ENCODE measurements around the gene MYCN. TPM values are rescaled to one million over a fixed set of nuclear protein-coding genes. Genes with fewer than 3 reads are reported as not detected.

The MYCN gene
- total and polyA plus RNA-seq, 2 of the 13 experiments (the other 11 are each of a cell fraction or from before 2014, with no cell fraction given): not detected

GRCh38 chr2:15923597-15923996, 16.8 kb upstream of the MYCN start:
- no TSS peak for BruUV-seq (replicated peaks)
- intact Hi-C loops (cut with micrococcal nuclease; ENCODE audit: unreplicated experiment): no loop called here
- WGBS (ENCODE audit: low lambda C conversion rate): 10% methylated on average over 4 of the region's 4 CpGs

DNA sequence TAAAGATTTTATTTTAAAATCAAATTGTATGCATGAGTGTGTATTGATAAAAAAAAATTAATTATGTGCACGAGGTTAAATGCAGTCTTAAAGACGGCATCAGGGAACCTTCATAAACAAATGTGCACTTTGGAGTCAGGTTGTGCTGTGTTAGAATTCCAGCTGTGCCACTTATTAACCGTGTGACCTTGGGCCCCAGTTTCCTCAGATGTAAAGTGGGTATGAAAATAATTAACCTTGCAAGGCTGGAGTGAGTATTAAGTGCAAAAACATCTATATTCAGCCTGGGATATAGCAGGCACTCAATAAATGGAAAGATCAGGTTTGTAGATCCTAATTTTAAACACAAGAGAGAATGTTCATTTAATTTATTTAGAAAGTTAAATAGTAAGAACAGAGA, 14.5 kb upstream of the MYCN start:
- H3K79me2 ChIP-seq (ENCODE audit: insufficient read depth, low read length): no peaks in the 10 kb centered on the region
- no TSS peak for BruUV-seq (replicated peaks)
- H3K9ac ChIP-seq (ENCODE audit: insufficient read depth, low read depth, low read length): no peak overlapping the region
- no peak overlapping the region for H3K4me2 ChIP-seq (ENCODE audit: low read depth, low read length)
- no peaks in the 10 kb centered on the region; a peak in 1 of 5 replicates for H3K27me3 ChIP-seq (ENCODE audit: control insufficient read depth in 1 of 2, insufficient read depth in 2 of 2, low read length in 2 of 2)
- H3K9me3 ChIP-seq (ENCODE audit: low read length): no peaks in the 10 kb centered on the region
- ChIA-PET POLR2A (no interaction called here), CTCF (ENCODE audit: low intra/inter-chr PET ratio, low total read pairs) (no interaction called here)
- peak; percentile 77 for TF ChIP-seq ZNF629 (CRISPR knock-in tag; conservative IDR thresholded peaks at IDR 0.05)
- TF ChIP-seq, protein P1, sequence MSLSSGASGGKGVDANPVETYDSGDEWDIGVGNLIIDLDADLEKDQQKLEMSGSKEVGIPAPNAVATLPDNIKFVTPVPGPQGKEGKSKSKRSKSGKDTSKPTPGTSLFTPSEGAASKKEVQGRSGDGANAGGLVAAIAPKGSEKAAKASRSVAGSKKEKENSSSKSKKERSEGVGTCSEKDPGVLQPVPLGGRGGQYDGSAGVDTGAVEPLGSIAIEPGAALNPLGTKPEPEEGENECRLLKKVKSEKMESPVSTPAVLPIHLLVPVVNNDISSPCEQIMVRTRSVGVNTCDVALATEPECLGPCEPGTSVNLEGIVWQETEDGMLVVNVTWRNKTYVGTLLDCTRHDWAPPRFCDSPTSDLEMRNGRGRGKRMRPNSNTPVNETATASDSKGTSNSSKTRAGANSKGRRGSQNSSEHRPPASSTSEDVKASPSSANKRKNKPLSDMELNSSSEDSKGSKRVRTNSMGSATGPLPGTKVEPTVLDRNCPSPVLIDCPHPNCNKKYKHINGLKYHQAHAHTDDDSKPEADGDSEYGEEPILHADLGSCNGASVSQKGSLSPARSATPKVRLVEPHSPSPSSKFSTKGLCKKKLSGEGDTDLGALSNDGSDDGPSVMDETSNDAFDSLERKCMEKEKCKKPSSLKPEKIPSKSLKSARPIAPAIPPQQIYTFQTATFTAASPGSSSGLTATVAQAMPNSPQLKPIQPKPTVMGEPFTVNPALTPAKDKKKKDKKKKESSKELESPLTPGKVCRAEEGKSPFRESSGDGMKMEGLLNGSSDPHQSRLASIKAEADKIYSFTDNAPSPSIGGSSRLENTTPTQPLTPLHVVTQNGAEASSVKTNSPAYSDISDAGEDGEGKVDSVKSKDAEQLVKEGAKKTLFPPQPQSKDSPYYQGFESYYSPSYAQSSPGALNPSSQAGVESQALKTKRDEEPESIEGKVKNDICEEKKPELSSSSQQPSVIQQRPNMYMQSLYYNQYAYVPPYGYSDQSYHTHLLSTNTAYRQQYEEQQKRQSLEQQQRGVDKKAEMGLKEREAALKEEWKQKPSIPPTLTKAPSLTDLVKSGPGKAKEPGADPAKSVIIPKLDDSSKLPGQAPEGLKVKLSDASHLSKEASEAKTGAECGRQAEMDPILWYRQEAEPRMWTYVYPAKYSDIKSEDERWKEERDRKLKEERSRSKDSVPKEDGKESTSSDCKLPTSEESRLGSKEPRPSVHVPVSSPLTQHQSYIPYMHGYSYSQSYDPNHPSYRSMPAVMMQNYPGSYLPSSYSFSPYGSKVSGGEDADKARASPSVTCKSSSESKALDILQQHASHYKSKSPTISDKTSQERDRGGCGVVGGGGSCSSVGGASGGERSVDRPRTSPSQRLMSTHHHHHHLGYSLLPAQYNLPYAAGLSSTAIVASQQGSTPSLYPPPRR (CRISPR knock-in tag; IDR thresholded peaks at IDR 0.05; ENCODE audit: borderline replicate concordance): no peak
- H3K36me3 ChIP-seq (replicated peaks in 1 of 2; ENCODE audit: control insufficient read depth in 1 of 2, insufficient read depth in 2 of 2, low read length in 2 of 2): no peaks in the 10 kb centered on the region
- H3K4me3 ChIP-seq (replicated peaks in 1 of 3; ENCODE audit: insufficient read depth in 1 of 3, low read depth in 2 of 3, low read length in 3 of 3): no peak overlapping the region
- DNase-seq (ENCODE audit: low spot score) (no peak), FAIRE-seq (no peak), ATAC-seq (no peak)
- H2AFZ ChIP-seq (ENCODE audit: low read length): no peak overlapping the region
- 3% methylated on average over 3 of the region's 3 CpGs for WGBS (ENCODE audit: low lambda C conversion rate)
- in situ Hi-C loops (cut with HindIII; ENCODE audit: extremely low pct_ligation_motif_present, low pct_unique_long_range_greater_than_20kb) (no loop called here), intact Hi-C loops (cut with micrococcal nuclease; ENCODE audit: unreplicated experiment) (no loop called here)
- H4K20me1 ChIP-seq (ENCODE audit: insufficient read depth, low read length): no peaks in the 10 kb centered on the region
- no peak overlapping the region for H3K27ac ChIP-seq (ENCODE audit: extremely low read length, insufficient read depth, low read length)
- 0 out of 2 replicates have a peak, but pooled peaks cover 7% of the 10 kb centered on the region for H3K4me1 ChIP-seq (ENCODE audit: insufficient read depth, low read length)

More at GRCh38 chr2:15923597-15923996, 16.8 kb upstream of the MYCN start:
- H3K9me3 ChIP-seq (ENCODE audit: low read length): no peaks in the 10 kb centered on the region
- no peaks in the 10 kb centered on the region; a peak in 1 of 5 replicates for H3K27me3 ChIP-seq (ENCODE audit: control insufficient read depth in 1 of 2, insufficient read depth in 2 of 2, low read length in 2 of 2)
- no peak for ATAC-seq
- H4K20me1 ChIP-seq (ENCODE audit: insufficient read depth, low read length): no peaks in the 10 kb centered on the region
- H3K27ac ChIP-seq (ENCODE audit: extremely low read length, insufficient read depth, low read length): no peak overlapping the region
- H2AFZ ChIP-seq (ENCODE audit: low read length): no peak overlapping the region
- H3K4me3 ChIP-seq (replicated peaks in 1 of 3; ENCODE audit: insufficient read depth in 1 of 3, low read depth in 2 of 3, low read length in 3 of 3): no peak overlapping the region
- H3K79me2 ChIP-seq (ENCODE audit: insufficient read depth, low read length): no peaks in the 10 kb centered on the region
- TF ChIP-seq ZNF530 (CRISPR knock-in tag; IDR thresholded peaks at IDR 0.05; ENCODE audit: low read depth) (no peak), GPN1 (CRISPR knock-in tag; IDR thresholded peaks at IDR 0.05; ENCODE audit: borderline replicate concordance) (no peak)
- no peaks in the 10 kb centered on the region for H3K36me3 ChIP-seq (replicated peaks in 1 of 2; ENCODE audit: control insufficient read depth in 1 of 2, insufficient read depth in 2 of 2, low read length in 2 of 2)
- in situ Hi-C loops (cut with HindIII; ENCODE audit: extremely low pct_ligation_motif_present, low pct_unique_long_range_greater_than_20kb): no loop called here
- CTCF ChIA-PET (ENCODE audit: low intra/inter-chr PET ratio, low total read pairs): no interaction called here
- FAIRE-seq: no peak
- no peak overlapping the region for H3K9ac ChIP-seq (ENCODE audit: insufficient read depth, low read depth, low read length)
- H3K4me2 ChIP-seq (ENCODE audit: low read depth, low read length): no peak overlapping the region
- H3K4me1 ChIP-seq (ENCODE audit: insufficient read depth, low read length): peaks cover 13% of the 10 kb centered on the region; the same call in 1 of the 2 replicates
- no peak for DNase-seq (ENCODE audit: low spot score)
- POLR2A ChIA-PET: no interaction called here

All from HepG2 (cell line).